A549 treated with dexamethasone at 1 μM for 4 hours (cell line): ENCODE data around the gene CREB3L4. TPM values are rescaled to one million over a fixed set of nuclear protein-coding genes. Genes with fewer than 3 reads are reported as not detected.

ENCODE experiments used
- total RNA-seq: library from RNA; stranded (reverse); fragments of 200-300 nt; extraction: Qiagen RNA extraction; gene quantifications from 5 replicates; pipeline ENCODE4 v1.2.3, GENCODE V29; 2022

CREB3L4 gene, protein sequence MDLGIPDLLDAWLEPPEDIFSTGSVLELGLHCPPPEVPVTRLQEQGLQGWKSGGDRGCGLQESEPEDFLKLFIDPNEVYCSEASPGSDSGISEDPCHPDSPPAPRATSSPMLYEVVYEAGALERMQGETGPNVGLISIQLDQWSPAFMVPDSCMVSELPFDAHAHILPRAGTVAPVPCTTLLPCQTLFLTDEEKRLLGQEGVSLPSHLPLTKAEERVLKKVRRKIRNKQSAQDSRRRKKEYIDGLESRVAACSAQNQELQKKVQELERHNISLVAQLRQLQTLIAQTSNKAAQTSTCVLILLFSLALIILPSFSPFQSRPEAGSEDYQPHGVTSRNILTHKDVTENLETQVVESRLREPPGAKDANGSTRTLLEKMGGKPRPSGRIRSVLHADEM
- total RNA-seq, result 7.8 to 9.0 TPM (median 8.5 TPM) in 5 replicates

GRCh38 chr1:153967107-153967999 is at the start of gene CREB3L4:
Gene CREB3L4 (plus strand): TSS chr1:153967902. CDS start chr1:153968526, 624 bp downstream.

GRCh38 chr1:153922972-153923925 is 44.5 kb upstream of the CREB3L4 start, which contains the start of gene GATAD2B:
Gene GATAD2B (minus strand): TSS chr1:153922972. CDS start chr1:153828347, 94,625 bp downstream.

DNA sequence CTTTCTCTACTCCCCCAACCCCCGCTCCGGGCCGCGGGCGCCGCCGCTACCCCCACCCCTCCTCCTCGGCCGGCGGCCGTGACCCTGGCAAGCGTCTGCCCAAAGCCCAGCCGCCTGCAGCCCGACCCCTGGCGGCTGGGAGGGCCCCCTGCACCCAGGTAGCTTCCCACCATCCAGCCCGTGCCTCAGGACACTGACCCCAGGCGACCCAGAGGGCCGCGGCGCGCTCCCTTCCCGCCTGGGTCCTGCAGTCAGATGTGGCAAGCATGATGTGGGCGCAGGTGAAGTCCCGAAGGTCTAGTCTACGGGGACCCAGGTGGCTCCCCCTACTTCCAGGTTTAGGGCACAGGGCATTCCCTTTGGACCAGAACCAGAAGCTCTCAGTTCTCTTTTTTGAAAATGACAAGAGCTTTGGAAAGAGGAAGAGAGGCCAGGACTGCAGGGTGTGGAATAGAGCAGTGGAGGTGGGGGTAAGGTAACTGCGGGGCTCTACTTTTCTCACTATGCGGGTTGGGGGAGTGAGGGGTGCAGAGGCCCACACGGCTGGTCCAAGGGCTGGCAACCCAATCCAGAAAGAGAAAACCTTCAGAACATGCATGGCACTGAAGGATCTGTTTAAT is 21.0 kb upstream of the CREB3L4 start, which contains the start of gene DENND4B:
TSS of gene DENND4B (minus strand) at position 97 of the 620 bp plus-strand sequence. CDS start 2,344 bp downstream, outside the sequence.

DNA sequence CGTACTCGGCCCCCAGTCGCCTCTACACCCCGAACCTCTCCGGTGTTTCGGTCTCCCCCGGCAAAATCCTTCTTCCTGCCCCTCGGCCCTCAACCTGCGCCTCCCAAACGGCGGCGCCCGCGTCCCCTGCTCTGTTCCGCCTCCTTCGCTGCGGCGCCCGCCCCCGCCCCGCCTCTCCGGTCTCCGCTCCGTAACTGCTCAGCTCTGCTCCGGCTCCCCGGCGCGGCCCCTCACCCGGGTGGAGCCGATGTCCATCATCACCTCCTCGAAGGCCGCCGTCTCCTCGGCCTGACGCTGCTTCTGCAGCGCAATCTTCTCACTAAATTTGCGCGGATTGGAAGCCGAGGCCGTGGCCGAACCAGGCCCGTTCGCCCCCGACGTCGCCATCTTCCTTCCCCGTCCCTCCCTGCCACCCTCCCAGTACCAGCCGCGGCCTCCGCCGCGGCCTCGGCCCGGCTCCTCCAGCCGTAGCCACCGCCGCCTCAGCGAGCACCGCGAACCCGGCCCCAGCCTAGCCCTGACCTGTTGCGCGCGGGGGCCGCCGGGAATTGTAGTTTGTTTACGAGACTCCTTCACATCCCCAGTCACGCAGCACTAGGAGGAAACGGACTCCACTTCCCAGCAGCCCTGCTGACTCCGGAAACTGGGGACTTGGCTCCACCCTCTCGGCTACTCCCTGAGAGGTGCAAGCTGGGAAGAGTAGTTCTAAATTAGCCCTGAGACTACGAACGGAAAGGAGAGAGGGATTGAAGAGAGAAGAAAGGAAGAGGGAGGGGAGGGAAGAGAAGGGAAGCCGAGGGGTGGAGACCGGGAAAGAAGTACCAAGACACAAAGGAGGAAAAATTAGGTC is 9.4 kb upstream of the CREB3L4 start, which contains the start of gene CRTC2:
TSS of gene CRTC2 (minus strand) at position 502 of the 850 bp plus-strand sequence. CDS start at position 387, 115 bp downstream.

GRCh38 chr1:153963030-153963849 is 4.5 kb upstream of the CREB3L4 start, which contains the start of gene SLC39A1:
Gene SLC39A1 (minus strand): TSS chr1:153963537. CDS start chr1:153962715, 822 bp downstream.

DNA sequence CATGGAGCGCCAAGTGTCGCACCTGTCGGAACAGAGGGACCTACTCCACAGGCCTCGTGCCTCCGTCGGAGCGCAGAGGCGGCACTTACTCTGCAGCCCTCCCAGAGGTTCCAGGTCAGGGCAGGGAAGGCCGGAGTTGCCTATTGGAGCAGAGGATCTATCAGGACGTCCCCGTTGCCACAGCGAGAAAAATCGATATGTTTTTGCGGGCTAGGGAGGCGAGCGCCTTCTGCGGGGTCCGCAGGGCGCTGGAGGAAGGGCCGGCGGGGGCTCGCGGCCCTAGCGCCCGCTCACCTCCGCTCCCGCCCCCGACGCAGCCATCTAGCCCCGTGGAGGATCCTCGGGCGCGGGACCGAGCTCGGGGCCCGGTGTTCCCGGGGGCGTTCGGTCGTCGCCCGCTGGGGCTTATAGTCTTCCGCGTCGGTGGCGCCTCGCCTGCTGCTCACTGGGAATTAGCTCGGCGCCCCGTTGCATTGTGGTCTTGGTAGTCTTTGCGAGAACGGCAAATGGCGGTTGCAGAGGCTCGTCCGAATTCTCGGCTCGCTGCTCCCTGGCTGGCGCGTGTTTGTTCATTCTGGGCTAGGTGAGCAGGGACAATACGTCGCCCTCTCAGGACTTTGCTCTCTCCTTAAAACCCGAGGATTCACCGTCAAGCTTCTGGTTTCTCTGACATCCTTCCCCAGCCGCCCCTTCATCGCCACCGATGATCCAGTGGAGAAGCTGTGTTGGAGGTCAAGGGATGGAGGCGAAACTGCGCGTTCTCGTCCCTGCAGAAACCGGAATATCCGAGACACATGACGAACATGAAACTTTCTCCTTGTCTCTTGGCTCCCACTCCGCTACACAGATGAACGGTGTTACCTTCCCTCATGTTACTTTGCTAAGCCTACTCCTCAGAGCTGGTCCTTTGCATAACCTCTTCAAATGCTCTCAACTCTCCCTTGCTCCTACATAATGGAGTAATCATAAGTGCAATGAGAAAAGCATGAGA is 9.8 kb downstream of the CREB3L4 start, which contains the start of gene JTB:
TSS of gene JTB (minus strand) at position 425 of the 991 bp plus-strand sequence. CDS start at position 3, 422 bp downstream.

DNA sequence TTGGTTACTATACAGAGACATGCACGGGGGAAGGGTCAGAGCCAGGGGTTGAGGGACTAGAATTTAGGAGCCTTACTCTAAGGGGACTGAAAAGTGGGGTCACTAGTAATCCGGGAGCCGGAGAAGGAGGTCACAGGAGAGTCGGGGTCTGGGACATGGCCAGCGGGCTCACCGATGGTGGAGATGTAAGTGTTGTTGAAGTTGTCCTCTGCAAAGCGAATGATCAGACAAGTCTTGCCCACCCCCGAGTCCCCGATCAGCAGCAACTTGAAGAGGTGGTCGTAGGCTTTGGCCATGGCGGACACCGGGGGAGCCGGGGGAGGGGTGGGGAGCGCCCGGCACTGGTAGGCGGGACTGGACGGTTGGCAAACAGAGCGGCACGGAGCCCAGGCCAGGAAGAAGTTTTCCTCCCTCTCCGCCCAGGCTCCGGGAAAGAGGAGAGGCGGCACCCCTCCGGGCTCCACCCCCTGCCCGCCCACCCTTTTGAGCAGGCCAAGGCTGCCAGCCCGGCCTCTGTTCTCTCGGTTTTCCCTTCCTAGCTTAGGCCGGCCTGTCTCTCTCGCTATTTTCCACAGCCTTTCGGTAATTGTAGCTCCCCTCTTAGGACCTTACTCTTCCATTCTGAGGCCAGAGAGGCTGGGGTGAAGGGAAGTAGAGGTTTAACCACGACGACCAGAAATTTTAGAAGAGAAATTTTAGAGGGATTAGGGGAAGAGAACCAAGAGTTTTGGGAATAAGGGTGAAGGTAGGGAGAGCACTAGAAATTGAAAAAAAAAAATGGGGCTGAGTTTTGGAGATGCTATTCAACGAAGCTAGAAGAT is 18.4 kb downstream of the CREB3L4 start, which contains the start of gene RAB13:
TSS of gene RAB13 (minus strand) at position 399 of the 821 bp plus-strand sequence. CDS start at position 296, 103 bp downstream.

DNA sequence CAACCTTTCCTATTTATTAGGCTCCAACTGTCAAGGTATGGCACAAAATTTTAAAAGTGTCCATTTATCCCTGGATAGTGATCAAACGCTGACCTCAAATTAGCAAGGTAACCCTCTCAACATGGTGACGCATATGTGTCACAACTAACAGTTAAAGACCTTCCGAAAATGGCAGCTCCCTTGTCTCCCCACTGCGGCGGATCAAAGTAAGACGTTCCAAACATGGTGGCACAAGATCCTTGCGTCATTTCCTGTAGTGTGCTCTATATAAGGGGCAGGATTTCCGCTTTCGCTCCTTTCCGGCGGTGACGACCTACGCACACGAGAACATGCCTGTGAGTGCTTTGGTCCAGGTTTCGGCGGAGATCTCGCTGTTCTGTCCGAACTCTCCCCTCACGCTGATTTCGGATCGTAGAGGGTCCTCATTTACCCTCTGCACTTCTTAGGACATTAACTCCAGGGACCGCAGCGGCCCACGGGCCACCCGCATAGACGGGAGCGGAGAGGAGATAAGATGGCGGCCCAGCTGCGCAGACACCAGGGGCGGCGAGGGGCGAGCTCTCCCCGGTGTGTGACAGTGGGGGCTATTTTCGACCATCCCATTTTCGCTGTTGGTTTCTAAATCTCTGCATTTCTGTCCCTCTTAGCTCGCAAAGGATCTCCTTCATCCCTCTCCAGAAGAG is 22.9 kb downstream of the CREB3L4 start, which contains the start of gene RPS27:
TSS of gene RPS27 (plus strand) at position 295 of the 683 bp plus-strand sequence. CDS start at position 330, 35 bp downstream.

Other genes starting within 250 kb of the CREB3L4 start
- gene INTS3, start 239.9 kb upstream of the CREB3L4 start, total RNA-seq, result 14.7 to 23.4 TPM (median 23.0 TPM) in 5 replicates
- gene SLC27A3, start 192.5 kb upstream of the CREB3L4 start, total RNA-seq, result 1.1 to 2.0 TPM (median 1.5 TPM) in 5 replicates
- gene GATAD2B, start 44.9 kb upstream of the CREB3L4 start, total RNA-seq, result 9.4 to 15.3 TPM (median 13.0 TPM) in 5 replicates
- gene DENND4B, start 21.2 kb upstream of the CREB3L4 start, total RNA-seq, result 17.7 to 37.6 TPM (median 30.9 TPM) in 5 replicates
- 28.6 to 41.0 TPM (median 38.1 TPM) in 5 replicates for gene CRTC2, start 9.3 kb upstream of the CREB3L4 start, total RNA-seq
- 151 to 158 TPM (median 154 TPM) in 5 replicates for gene SLC39A1, start 4.4 kb upstream of the CREB3L4 start, total RNA-seq
- gene JTB, start 9.8 kb downstream of the CREB3L4 start, total RNA-seq, result 106 to 145 TPM (median 124 TPM) in 5 replicates
- 134 to 167 TPM (median 137 TPM) in 5 replicates for gene RAB13, start 18.4 kb downstream of the CREB3L4 start, total RNA-seq
- gene RPS27, start 22.9 kb downstream of the CREB3L4 start, total RNA-seq, result 4,020 to 8,257 TPM (median 4,087 TPM) in 5 replicates
- 0.02 to 0.06 TPM in 2 of 5 replicates, not detected in the others for gene NUP210L, start 187.2 kb downstream of the CREB3L4 start, total RNA-seq
- 480 to 593 TPM (median 541 TPM) in 5 replicates for gene TPM3, start 224.2 kb downstream of the CREB3L4 start, total RNA-seq
- gene CFAP141, start 238.4 kb downstream of the CREB3L4 start, total RNA-seq, result 0.34 TPM in 1 of 5 replicates, not detected in the others